K562 (cell line): Measurements from ENCODE around the gene PRSS21. TPM values are rescaled to one million over a fixed set of nuclear protein-coding genes. Genes with fewer than 3 reads are reported as not detected.

Source experiments
- ATAC-seq: fragments of 200-7000 bp; cut with Tn5 transposase; 3 replicates; pipeline ENCODE4 v1.9.1; 2020; ENCODE audit warnings: moderate library complexity
- BruUV-seq: library from RNA; stranded (reverse); fragments of 400-500 nt; replicated peaks from 2 replicates; lab custom pipeline; 2021; lab: Mats Ljungman, UMichigan
- CTCF ChIA-PET: fragments of 300-600 bp; formaldehyde crosslinking; extraction: SDS; loops from one replicate; lab custom pipeline; 2021; ENCODE audit warnings: low intra/inter-chr PET ratio; lab: Yijun Ruan, JAX
- POLR2A ChIA-PET: fragments of 300-600, 350-650 bp; sonication (Branson Sonifier 250); formaldehyde crosslinking; extraction: SDS; loops from one replicate; lab custom pipeline; 2021; ENCODE audit warnings: antibody characterized with exemption, inconsistent platforms; lab: Yijun Ruan, JAX
- DNase-seq, 4 experiments: peaks; one replicate each; pipeline versions ENCODE4 v3.0.0 to v3.0.0-alpha.2; 2011 to 2018; ENCODE audit warnings: low spot score in 3 of 4, mixed read lengths in 3 of 4; ENCODE audit errors: extremely low read depth in 1 of 4
- FAIRE-seq: peaks from 2 replicates; lab custom pipeline; 2011; peaks lifted over from hg19 to GRCh38; lab: Jason Lieb, UNC
- H2AFZ ChIP-seq: 2 replicates; pipeline ENCODE4 v1.6.0; 2011; ENCODE audit warnings: low read depth, low read length, control low read depth, inconsistent platforms
- H3K27ac ChIP-seq: fragments of 200-600 bp; 3 replicates; pipeline ENCODE4 v1.8.0; 2011; ENCODE audit warnings: low read depth, mild to moderate bottlenecking, control low read depth, inconsistent platforms, low read length, moderate library complexity, mixed read lengths; ENCODE audit errors: extremely low read depth
- H3K27me3 ChIP-seq, 2 experiments: fragments of 300-600 bp in 1 of 2; 2 replicates in 1 of 2; 3 replicates in 1 of 2; pipeline versions ENCODE4 v1.6.0 to v1.8.0; 2011; ENCODE audit warnings: inconsistent platforms in 2 of 2, low read length in 2 of 2, mild to moderate bottlenecking in 1 of 2, mixed read lengths in 1 of 2, moderate library complexity in 1 of 2; ENCODE audit not compliant: control insufficient read depth in 2 of 2, insufficient read depth in 2 of 2
- H3K36me3 ChIP-seq: fragments of 300-600 bp; 3 replicates; pipeline ENCODE4 v1.8.0; 2011; ENCODE audit warnings: mild to moderate bottlenecking, low read length, inconsistent platforms; ENCODE audit not compliant: control insufficient read depth, insufficient read depth
- H3K4me1 ChIP-seq, 2 experiments: fragments of 200-600 bp in 1 of 2; replicated peaks in 1 of 2; 2 replicates in 1 of 2; 3 replicates in 1 of 2; pipeline versions ENCODE4 v1.5.1 to v1.8.0; 2011; ENCODE audit warnings: inconsistent platforms in 2 of 2, low read length in 2 of 2, mild to moderate bottlenecking in 1 of 2, mixed read lengths in 1 of 2, moderate library complexity in 1 of 2; ENCODE audit not compliant: control insufficient read depth in 2 of 2, insufficient read depth in 2 of 2
- H3K4me2 ChIP-seq: 2 replicates; pipeline ENCODE4 v1.6.1; 2011; ENCODE audit warnings: low read length, control low read depth, inconsistent platforms, mixed read lengths; ENCODE audit not compliant: insufficient read depth
- H3K4me3 ChIP-seq: fragments of 200-600 bp; sonication (generic), shearing (Covaris generic); 2 replicates; pipeline ENCODE4 v1.5.1; 2016; ENCODE audit warnings: control low read depth, inconsistent platforms
- H3K79me2 ChIP-seq: fragments of 200-600 bp; 3 replicates; pipeline ENCODE4 v1.8.0; 2011; ENCODE audit warnings: low read length, inconsistent platforms; ENCODE audit not compliant: control insufficient read depth, insufficient read depth
- H3K9ac ChIP-seq, 2 experiments: 2 replicates each; pipeline versions ENCODE4 v1.6.0 to v1.6.1; 2011; ENCODE audit warnings: low read depth in 2 of 2, low read length in 2 of 2, control low read depth in 1 of 2, inconsistent platforms in 1 of 2, mild to moderate bottlenecking in 1 of 2, mixed read lengths in 1 of 2; ENCODE audit not compliant: insufficient read depth in 1 of 2
- H3K9me1 ChIP-seq: one replicate; pipeline ENCODE4 v1.6.0; 2011; ENCODE audit warnings: inconsistent platforms, mild to moderate bottlenecking, low read length, moderate library complexity; ENCODE audit not compliant: control insufficient read depth, insufficient read depth
- H3K9me3 ChIP-seq: replicated peaks from 2 replicates; pipeline ENCODE4 v1.5.1; 2011; ENCODE audit warnings: low read depth, low read length, inconsistent platforms; ENCODE audit not compliant: control insufficient read depth, insufficient read depth
- H4K20me1 ChIP-seq: replicated peaks from 2 replicates; pipeline ENCODE4 v1.6.1; 2011; ENCODE audit warnings: low read length, inconsistent platforms, mixed read lengths; ENCODE audit not compliant: control insufficient read depth, insufficient read depth
- ARHGAP35 ChIP-seq: fragments of 450-650 bp; IDR thresholded peaks from 2 replicates; pipeline ENCODE4 v1.6.1; 2018; ENCODE audit not compliant: partially characterized antibody
- GTF2A2 ChIP-seq: IDR thresholded peaks from 2 replicates; pipeline ENCODE4 v1.6.1; 2016; ENCODE audit warnings: mild to moderate bottlenecking, missing genetic modification characterization, missing compliant biosample characterization
- IRF9 ChIP-seq: fragments of 450-650 bp; IDR thresholded peaks from 2 replicates; pipeline ENCODE4 v1.6.1; 2016; ENCODE audit warnings: missing biosample characterization, missing genetic modification characterization
- NELFE ChIP-seq: IDR thresholded peaks from 2 replicates; pipeline ENCODE4 v1.6.1; 2011; ENCODE audit warnings: mild to moderate bottlenecking; ENCODE audit not compliant: insufficient read depth, insufficient read length
- PRDM10 ChIP-seq: fragments of 450-650 bp; IDR thresholded peaks from 2 replicates; pipeline ENCODE4 v1.6.1; 2018; ENCODE audit not compliant: partially characterized antibody
- SAFB ChIP-seq: fragments of 200-400 bp; formaldehyde crosslinking; IDR thresholded peaks from 2 replicates; pipeline ENCODE4 v1.6.1; 2017; ENCODE audit warnings: low read depth, low read length, borderline replicate concordance
- SMARCC2 ChIP-seq: fragments of 450-650 bp; IDR thresholded peaks from 2 replicates; pipeline ENCODE4 v1.6.1; 2017; ENCODE audit warnings: antibody characterized with exemption, moderate library complexity, mild to moderate bottlenecking, low read depth
- TCF3 ChIP-seq: sonication (generic); formaldehyde crosslinking; IDR thresholded peaks from 2 replicates; pipeline ENCODE4 v1.4.0; 2020; ENCODE audit warnings: mild to moderate bottlenecking, missing genetic modification reagents
- ZNF12 ChIP-seq: sonication (generic); formaldehyde crosslinking; IDR thresholded peaks from 2 replicates; pipeline ENCODE4 v1.4.0; 2020; ENCODE audit warnings: mild to moderate bottlenecking, missing genetic modification reagents
- ZNF146 ChIP-seq: IDR thresholded peaks from one replicate; pipeline ENCODE4 v1.6.1; 2018; ENCODE audit warnings: missing compliant biosample characterization; ENCODE audit not compliant: unreplicated experiment
- WGBS: fragments of 100-300 bp; shearing (Covaris generic); methylation state at CpG from one replicate; pipeline ENCODE4 v1.1.6; 2016; ENCODE audit warnings: low coverage, mixed read lengths; ENCODE audit not compliant: insufficient coverage; ENCODE audit errors: missing lambda C conversion rate; 5-methylcytosine and 5-hydroxymethylcytosine counted together
- in situ Hi-C: fragments of 300-500 bp; cut with MboI; formaldehyde crosslinking; loops from 4 replicates; pipeline ENCODE4 v1.15.0; 2018; ENCODE audit warnings: inconsistent platforms, mixed read lengths
- intact Hi-C: fragments of 100-400 bp; cut with micrococcal nuclease; formaldehyde crosslinking; loops from 2 replicates; pipeline ENCODE4 v1.14.2; 2022
- polyA plus RNA-seq, 8 experiments: library from polyadenylated mRNA; depleted of rRNA in 4 of 8; stranded (reverse) in 5 of 8; unstranded in 3 of 8; fragments of >200 nt; fragmentation: Nextera tagmentation in 2 of 8; fragmentation: Illumina TruSeq in 1 of 8; extraction: Ambion mirVana in 2 of 8; extraction: Trizol in 1 of 8; gene quantifications; 2 replicates each; pipeline versions ENCODE4 v1.2.1 to v1.2.3, GENCODE V29; 2011 to 2014; ENCODE audit warnings: inconsistent platforms in 1 of 8, missing spikeins in 1 of 8
- total RNA-seq, 7 experiments: library from RNA; depleted of rRNA in 6 of 7; stranded (reverse); fragments of >200 nt in 6 of 7; fragmentation: Illumina TruSeq in 2 of 7; extraction: Trizol in 2 of 7; gene quantifications; 2 replicates each; pipeline versions ENCODE4 v1.2.1 to v1.2.3, GENCODE V29; 2011 to 2021; ENCODE audit warnings: low replicate concordance in 1 of 7
- TF ChIP-seq, protein P1 (sequence below): fragments of 250-450 bp; sonication (Bioruptor Pico); IDR thresholded peaks from 2 replicates; pipeline ENCODE4 v1.4.0; 2020; ENCODE audit warnings: mild to moderate bottlenecking, moderate library complexity

PRSS21 gene
- total and polyA plus RNA-seq, 9 of the 15 experiments (the other 6 are each of a cell fraction or from before 2014, with no cell fraction given): 12.1 to 121 (median 61.3) TPM

DNA sequence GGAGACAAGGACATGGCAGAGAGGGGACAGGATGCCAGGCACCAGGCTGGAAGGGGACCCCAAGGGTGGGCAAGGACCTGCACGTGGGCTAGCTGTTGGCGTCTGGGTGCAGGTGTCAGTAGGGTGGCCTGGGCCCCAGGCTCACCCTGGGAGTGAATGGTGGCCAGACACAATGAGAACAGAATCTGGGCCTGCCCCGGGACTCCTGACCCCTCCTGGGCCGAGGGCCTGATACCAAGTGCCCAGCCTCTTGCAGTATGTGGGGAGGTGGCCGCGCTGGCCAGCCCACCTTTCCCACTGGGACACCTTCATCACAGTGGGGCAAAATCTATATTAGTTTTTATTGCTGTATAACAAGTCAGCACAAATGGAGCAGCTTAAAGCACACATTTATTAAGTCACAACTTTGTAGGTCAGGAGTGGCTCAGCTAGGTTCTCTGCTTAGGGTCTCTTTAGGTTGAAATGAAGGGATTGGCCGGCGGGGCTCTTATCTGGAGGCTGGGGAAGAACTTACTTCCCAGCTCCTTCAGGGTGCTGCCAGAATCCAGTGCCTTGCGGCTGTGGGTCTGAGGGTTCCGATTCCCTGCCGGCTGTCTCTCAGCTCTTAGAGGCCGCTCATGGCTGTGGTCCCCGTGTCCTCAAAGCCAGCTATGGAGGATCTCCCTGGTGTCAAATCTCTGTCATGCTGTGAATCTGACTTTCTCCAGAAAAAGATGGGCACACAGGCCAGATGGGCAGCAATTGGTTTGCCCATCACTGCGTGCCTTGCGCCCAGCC lies 33.3 kb upstream of the PRSS21 start:
- intact Hi-C loops: no loop called here
- 49% methylated on average over 14 of the region's 15 CpGs for WGBS
- Histone ChIP-seq H3K36me3 (no peaks in the 10 kb centered on the region), H3K4me2 (no peak overlapping the region), H3K9me1 (no peaks in the 10 kb centered on the region), H2AFZ (no peak overlapping the region), H3K79me2 (no peaks in the 10 kb centered on the region), H3K9me3 (no peaks in the 10 kb centered on the region), H3K27me3 (peaks cover 0 to 7% of the 10 kb centered on the region in 2 experiments; a peak in 2 of 5 replicates), H3K4me1 (peaks cover 4 to 37% of the 10 kb centered on the region in 2 experiments; a peak in 4 of 5 replicates), H3K4me3 (no peak overlapping the region), H4K20me1 (no peaks in the 10 kb centered on the region), H3K27ac (no peak overlapping the region), H3K9ac (peak overlapping the region in 1 of 2 experiments; percentile 43; a peak in 2 of 4 replicates)
- in situ Hi-C loops: no loop called here
- POLR2A ChIA-PET: interaction anchor here (1.2 to 2.4 kb wide), 4 partner anchors 10 to 30 kb away, joined by 3 to 10 read pairs (median 7); no protein-coding TSS in a partner anchor
- FAIRE-seq (no peak), ATAC-seq (no peak), DNase-seq (no peak)
- CTCF ChIA-PET: no interaction called here
- no TSS peak for BruUV-seq
- no peak for TF ChIP-seq ARHGAP35
- no peak for TF ChIP-seq ZNF12 (CRISPR knock-in tag)
- TF ChIP-seq, protein P1, sequence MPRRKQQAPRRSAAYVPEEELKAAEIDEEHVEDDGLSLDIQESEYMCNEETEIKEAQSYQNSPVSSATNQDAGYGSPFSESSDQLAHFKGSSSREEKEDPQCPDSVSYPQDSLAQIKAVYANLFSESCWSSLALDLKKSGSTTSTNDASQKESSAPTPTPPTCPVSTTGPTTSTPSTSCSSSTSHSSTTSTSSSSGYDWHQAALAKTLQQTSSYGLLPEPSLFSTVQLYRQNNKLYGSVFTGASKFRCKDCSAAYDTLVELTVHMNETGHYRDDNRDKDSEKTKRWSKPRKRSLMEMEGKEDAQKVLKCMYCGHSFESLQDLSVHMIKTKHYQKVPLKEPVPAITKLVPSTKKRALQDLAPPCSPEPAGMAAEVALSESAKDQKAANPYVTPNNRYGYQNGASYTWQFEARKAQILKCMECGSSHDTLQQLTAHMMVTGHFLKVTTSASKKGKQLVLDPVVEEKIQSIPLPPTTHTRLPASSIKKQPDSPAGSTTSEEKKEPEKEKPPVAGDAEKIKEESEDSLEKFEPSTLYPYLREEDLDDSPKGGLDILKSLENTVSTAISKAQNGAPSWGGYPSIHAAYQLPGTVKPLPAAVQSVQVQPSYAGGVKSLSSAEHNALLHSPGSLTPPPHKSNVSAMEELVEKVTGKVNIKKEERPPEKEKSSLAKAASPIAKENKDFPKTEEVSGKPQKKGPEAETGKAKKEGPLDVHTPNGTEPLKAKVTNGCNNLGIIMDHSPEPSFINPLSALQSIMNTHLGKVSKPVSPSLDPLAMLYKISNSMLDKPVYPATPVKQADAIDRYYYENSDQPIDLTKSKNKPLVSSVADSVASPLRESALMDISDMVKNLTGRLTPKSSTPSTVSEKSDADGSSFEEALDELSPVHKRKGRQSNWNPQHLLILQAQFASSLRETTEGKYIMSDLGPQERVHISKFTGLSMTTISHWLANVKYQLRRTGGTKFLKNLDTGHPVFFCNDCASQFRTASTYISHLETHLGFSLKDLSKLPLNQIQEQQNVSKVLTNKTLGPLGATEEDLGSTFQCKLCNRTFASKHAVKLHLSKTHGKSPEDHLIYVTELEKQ (CRISPR knock-in tag): no peak
- TF ChIP-seq SMARCC2: no peak
- no peak for TF ChIP-seq GTF2A2 (tag)
- TF ChIP-seq NELFE: no peak
- no peak for TF ChIP-seq PRDM10
- no peak for TF ChIP-seq TCF3 (CRISPR knock-in tag)
- TF ChIP-seq IRF9 (tag): no peak
- no peak for TF ChIP-seq SAFB
- no peak for TF ChIP-seq ZNF146 (CRISPR knock-in tag)
